OCI-LY7 (cell line): Measurements from ENCODE around the gene SLC22A16. TPM values are rescaled to one million over a fixed set of nuclear protein-coding genes. Genes with fewer than 3 reads are reported as not detected.

Experiments
- BruUV-seq: library from RNA; stranded (reverse); fragments of 400-500 nt; replicated peaks from 2 replicates; lab custom pipeline; 2021; lab: Mats Ljungman, UMichigan
- CTCF ChIA-PET: fragments of 300-600 bp; sonication (Branson Sonifier 250); formaldehyde crosslinking; loops from one replicate; lab custom pipeline; 2022; ENCODE audit warnings: antibody characterized with exemption; ENCODE audit not compliant: unreplicated experiment; lab: Charles Lee
- POLR2A ChIA-PET: fragments of 300-600 bp; sonication (Branson Sonifier 250); formaldehyde crosslinking; loops from one replicate; lab custom pipeline; 2022; ENCODE audit warnings: antibody characterized with exemption; lab: Charles Lee
- DNase-seq: peaks from one replicate; pipeline ENCODE4 v3.0.0-alpha.2; 2015; ENCODE audit warnings: low spot score
- H2AFZ ChIP-seq: fragments of 200-600 bp; sonication (generic), shearing (Covaris generic); 2 replicates; pipeline ENCODE4 v1.6.1; 2014; ENCODE audit warnings: mild to moderate bottlenecking, antibody characterized with exemption, low read length, moderate library complexity
- H3K27ac ChIP-seq: fragments of 200-600 bp; sonication (generic); 2 replicates; pipeline ENCODE4 v1.5.1; 2014; ENCODE audit warnings: mixed run types, low read depth, mild to moderate bottlenecking, moderate library complexity, low read length, inconsistent platforms; ENCODE audit not compliant: poor library complexity, severe bottlenecking
- H3K36me3 ChIP-seq: fragments of 200-600 bp; sonication (generic); 2 replicates; pipeline ENCODE4 v1.6.1; 2014; ENCODE audit warnings: mild to moderate bottlenecking, antibody characterized with exemption, low read length, moderate library complexity, mixed read lengths; ENCODE audit not compliant: insufficient read depth
- H3K4me1 ChIP-seq: fragments of 200-600 bp; sonication (generic); 2 replicates; pipeline ENCODE4 v1.5.1; 2014; ENCODE audit warnings: mild to moderate bottlenecking, low read length; ENCODE audit not compliant: insufficient read depth, poor library complexity, severe bottlenecking
- H3K4me2 ChIP-seq: fragments of 200-600 bp; sonication (generic); 2 replicates; pipeline ENCODE4 v1.6.1; 2014; ENCODE audit warnings: mild to moderate bottlenecking, low read length
- H3K4me3 ChIP-seq: fragments of 200-600 bp; sonication (generic); 2 replicates; pipeline ENCODE4 v1.5.1; 2014; ENCODE audit warnings: mild to moderate bottlenecking, low read depth, low read length; ENCODE audit not compliant: poor library complexity, severe bottlenecking
- H3K79me2 ChIP-seq: fragments of 200-600 bp; sonication (generic); 2 replicates; pipeline ENCODE4 v1.6.1; 2016; ENCODE audit warnings: low read depth, mild to moderate bottlenecking, low read length, moderate library complexity, mixed read lengths; ENCODE audit not compliant: insufficient read depth
- H3K9me2 ChIP-seq: fragments of 200-600 bp; sonication (generic); 2 replicates; pipeline ENCODE4 v1.6.1; 2016; ENCODE audit warnings: mild to moderate bottlenecking, low read length, mixed read lengths; ENCODE audit not compliant: insufficient read depth
- H3K9me3 ChIP-seq: fragments of 200-600 bp; sonication (generic); 2 replicates; pipeline ENCODE4 v1.6.1; 2014; ENCODE audit warnings: mild to moderate bottlenecking, mixed run types, low read length, mixed read lengths
- H4K20me1 ChIP-seq: fragments of 200-600 bp; sonication (generic); 2 replicates; pipeline ENCODE4 v1.6.1; 2014; ENCODE audit warnings: mild to moderate bottlenecking, antibody characterized with exemption, low read length, moderate library complexity, mixed read lengths; ENCODE audit not compliant: insufficient read depth
- EZH2phosphoT487 ChIP-seq: fragments of 200-600 bp; sonication (generic); IDR thresholded peaks from 2 replicates; pipeline ENCODE4 v1.6.1; 2018; ENCODE audit warnings: low read depth, borderline replicate concordance, mild to moderate bottlenecking, mixed run types, antibody characterized with exemption, low read length, moderate library complexity, mixed read lengths
- intact Hi-C: fragments of 100-400 bp; cut with micrococcal nuclease; formaldehyde crosslinking; loops from one replicate; pipeline ENCODE4 v1.10.0; 2022; ENCODE audit not compliant: unreplicated experiment
- total RNA-seq, 2 experiments: library from RNA; depleted of rRNA in 1 of 2; stranded (reverse); fragments of >200 nt in 1 of 2; shearing (Covaris generic) in 1 of 2; gene quantifications; 2 replicates each; pipeline ENCODE4 v1.2.3, GENCODE V29; 2014 to 2022
- TF ChIP-seq, protein P1 (sequence below): fragments of 200-600 bp; sonication (generic); conservative IDR thresholded peaks from 2 replicates; pipeline ENCODE4 v1.5.1; 2014; ENCODE audit warnings: mild to moderate bottlenecking, antibody characterized with exemption, low read length, moderate library complexity, mixed read lengths

SLC22A16 gene
- total RNA-seq, 2 experiments from 2014 or later = not detected

DNA sequence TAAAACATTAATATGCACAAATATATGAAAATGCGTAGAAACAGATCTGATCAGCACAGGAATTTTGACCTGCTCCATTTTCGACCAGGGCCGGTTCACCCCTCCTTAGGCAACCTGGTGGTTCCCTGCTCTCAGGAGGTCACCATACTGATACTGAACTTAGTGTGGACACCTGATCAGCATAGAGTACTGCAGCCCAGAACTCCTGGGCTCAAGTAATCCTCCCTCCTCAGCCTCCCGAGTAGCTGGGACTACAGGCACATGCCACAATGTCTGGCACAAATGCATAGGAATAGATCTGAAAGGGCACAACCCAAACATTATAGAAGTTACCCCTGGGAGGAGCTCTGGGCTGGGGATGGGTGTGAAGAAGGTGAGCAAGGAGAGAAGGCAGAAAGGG is 36.4 kb downstream of the SLC22A16 start:
- POLR2A ChIA-PET = interaction anchor here (1.1 kb wide), 1 partner anchor 10 kb away, joined by 7 read pairs; no protein-coding TSS in a partner anchor
- H3K79me2 ChIP-seq = no peaks in the 10 kb centered on the region
- H2AFZ ChIP-seq = no peak overlapping the region
- no peak for DNase-seq
- no peaks in the 10 kb centered on the region for H3K9me3 ChIP-seq
- no peak overlapping the region for H3K27ac ChIP-seq
- H3K4me1 ChIP-seq = no peaks in the 10 kb centered on the region
- no peaks in the 10 kb centered on the region for H4K20me1 ChIP-seq
- no peak overlapping the region for H3K4me2 ChIP-seq
- H3K4me3 ChIP-seq = no peak overlapping the region
- intact Hi-C loops = no loop called here
- no peaks in the 10 kb centered on the region for H3K36me3 ChIP-seq
- no peaks in the 10 kb centered on the region for H3K9me2 ChIP-seq
- CTCF ChIA-PET = no interaction called here
- TF ChIP-seq, protein P1, sequence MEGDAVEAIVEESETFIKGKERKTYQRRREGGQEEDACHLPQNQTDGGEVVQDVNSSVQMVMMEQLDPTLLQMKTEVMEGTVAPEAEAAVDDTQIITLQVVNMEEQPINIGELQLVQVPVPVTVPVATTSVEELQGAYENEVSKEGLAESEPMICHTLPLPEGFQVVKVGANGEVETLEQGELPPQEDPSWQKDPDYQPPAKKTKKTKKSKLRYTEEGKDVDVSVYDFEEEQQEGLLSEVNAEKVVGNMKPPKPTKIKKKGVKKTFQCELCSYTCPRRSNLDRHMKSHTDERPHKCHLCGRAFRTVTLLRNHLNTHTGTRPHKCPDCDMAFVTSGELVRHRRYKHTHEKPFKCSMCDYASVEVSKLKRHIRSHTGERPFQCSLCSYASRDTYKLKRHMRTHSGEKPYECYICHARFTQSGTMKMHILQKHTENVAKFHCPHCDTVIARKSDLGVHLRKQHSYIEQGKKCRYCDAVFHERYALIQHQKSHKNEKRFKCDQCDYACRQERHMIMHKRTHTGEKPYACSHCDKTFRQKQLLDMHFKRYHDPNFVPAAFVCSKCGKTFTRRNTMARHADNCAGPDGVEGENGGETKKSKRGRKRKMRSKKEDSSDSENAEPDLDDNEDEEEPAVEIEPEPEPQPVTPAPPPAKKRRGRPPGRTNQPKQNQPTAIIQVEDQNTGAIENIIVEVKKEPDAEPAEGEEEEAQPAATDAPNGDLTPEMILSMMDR = no peak
- TF ChIP-seq EZH2phosphoT487 = no peak
- no TSS peak for BruUV-seq

DNA sequence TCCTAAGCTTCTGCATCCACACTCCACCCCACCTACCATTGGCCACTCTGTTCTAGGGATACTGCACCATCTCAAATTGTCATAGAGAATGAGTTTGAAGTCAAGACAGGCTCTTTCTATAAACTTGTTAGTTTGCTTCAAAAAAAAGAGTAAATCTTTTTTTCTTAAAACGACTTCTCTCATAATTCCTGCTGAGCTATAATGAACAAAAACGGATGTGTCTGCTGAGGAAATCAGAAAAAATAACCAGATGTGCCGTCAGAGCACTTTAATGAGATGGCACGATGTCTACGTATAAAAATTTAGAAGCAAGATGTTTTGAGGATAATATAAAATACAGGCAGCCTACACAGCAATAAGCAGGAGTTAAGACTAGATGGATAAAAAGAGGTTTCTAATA is 37.1 kb downstream of the SLC22A16 start:
- no peaks in the 10 kb centered on the region for H3K4me1 ChIP-seq
- no peak overlapping the region for H3K4me2 ChIP-seq
- no peak overlapping the region for H3K27ac ChIP-seq
- ChIA-PET POLR2A (interaction anchor here (1.1 kb wide), 1 partner anchor 11 kb away, joined by 7 read pairs; no protein-coding TSS in a partner anchor), CTCF (no interaction called here)
- BruUV-seq = no TSS peak
- H2AFZ ChIP-seq = no peak overlapping the region
- no peak overlapping the region for H3K4me3 ChIP-seq
- no peaks in the 10 kb centered on the region for H3K36me3 ChIP-seq
- no peaks in the 10 kb centered on the region for H4K20me1 ChIP-seq
- H3K9me2 ChIP-seq = no peaks in the 10 kb centered on the region
- TF ChIP-seq, protein P1 = no peak
- TF ChIP-seq EZH2phosphoT487 = no peak
- DNase-seq = no peak
- no peaks in the 10 kb centered on the region for H3K79me2 ChIP-seq
- H3K9me3 ChIP-seq = no peaks in the 10 kb centered on the region
- intact Hi-C loops = no loop called here

DNA sequence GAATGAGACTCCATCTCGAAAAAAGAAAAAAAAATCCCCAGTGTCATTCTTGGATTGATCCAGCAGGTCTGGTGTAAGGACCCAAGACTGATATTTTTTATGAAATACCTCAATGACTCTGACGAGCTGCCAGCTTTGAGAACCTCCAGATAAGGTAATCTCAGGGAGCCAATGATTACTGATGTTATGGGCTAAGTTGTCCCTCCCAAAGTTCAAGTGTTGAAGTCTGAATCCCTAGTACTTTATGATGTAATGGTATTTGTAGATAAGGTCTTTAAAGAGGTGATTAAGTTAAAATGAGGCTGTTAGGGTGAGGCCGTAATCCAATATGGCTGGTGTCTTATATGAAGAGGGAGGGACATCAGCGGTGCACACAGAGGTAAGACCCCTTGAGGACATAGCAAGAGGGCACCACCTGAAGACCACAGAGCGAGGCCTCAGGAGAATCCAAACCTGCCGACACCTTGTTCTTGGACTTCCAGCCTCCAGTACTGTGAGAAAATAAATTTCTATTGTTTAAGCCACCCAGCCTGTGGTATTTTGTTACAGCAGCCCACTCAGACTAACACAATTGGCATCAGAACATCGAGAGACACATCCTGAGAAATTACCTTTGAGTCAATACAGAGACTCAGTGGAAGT is 41.3 kb downstream of the SLC22A16 start:
- Histone ChIP-seq H3K9me2 (no peaks in the 10 kb centered on the region), H3K79me2 (no peaks in the 10 kb centered on the region), H2AFZ (no peak overlapping the region), H3K4me1 (no peaks in the 10 kb centered on the region), H3K27ac (no peak overlapping the region), H3K4me3 (no peak overlapping the region), H4K20me1 (no peaks in the 10 kb centered on the region), H3K9me3 (no peaks in the 10 kb centered on the region), H3K4me2 (no peak overlapping the region), H3K36me3 (no peaks in the 10 kb centered on the region)
- intact Hi-C loops = no loop called here
- TF ChIP-seq, protein P1 = no peak
- no peak for TF ChIP-seq EZH2phosphoT487
- no peak for DNase-seq
- ChIA-PET POLR2A (no interaction called here), CTCF (no interaction called here)
- no TSS peak for BruUV-seq
